Naive thymus-derived CD8-positive, alpha-beta T cell (primary cell): ENCODE data around the gene DNAH6. TPM values are rescaled to one million over a fixed set of nuclear protein-coding genes. Genes with fewer than 3 reads are reported as not detected.
A peak's percentile ranks its signal among the peaks of the same experiment; 100 is the strongest.

Experiments used
- ATAC-seq, 2 donors: fragments of 150-1000 bp; cut with Tn5 transposase in 1 of 2; sonication (Bioruptor Pico), chemical (Tn5 transposase) in 1 of 2; 1 replicate in 1 of 2; 2 replicates in 1 of 2; pipeline ENCODE4 v1.10.0; 2021; ENCODE audit warnings: mild to moderate bottlenecking in 2 of 2, moderate library complexity in 2 of 2
- POLR2A ChIA-PET: fragments of 350-600 bp; sonication (Branson Sonifier 250); formaldehyde crosslinking; loops from one replicate; lab custom pipeline; 2021; ENCODE audit warnings: antibody characterized with exemption; lab: Charles Lee
- DNase-seq, 10 donors: peaks; one replicate each; pipeline versions ENCODE4 v3.0.0 to v3.0.0-alpha.2; 2020 to 2022
- H3K27ac Mint-ChIP-seq, 10 donors: one replicate each; pipeline ENCODE4 v1.8.0; 2020 to 2022; ENCODE audit warnings: mild to moderate bottlenecking in 10 of 10, mixed read lengths in 10 of 10, moderate library complexity in 4 of 10, inconsistent platforms in 1 of 10
- H3K27me3 Mint-ChIP-seq, 5 donors: one replicate each; pipeline ENCODE4 v1.8.0; 2021 to 2022; ENCODE audit warnings: mixed read lengths in 5 of 5
- H3K36me3 Mint-ChIP-seq, 3 donors: one replicate each; pipeline ENCODE4 v1.8.0; 2020 to 2022; ENCODE audit warnings: mixed read lengths in 3 of 3, mild to moderate bottlenecking in 2 of 3, inconsistent platforms in 1 of 3
- H3K4me1 Mint-ChIP-seq, 4 donors: one replicate each; pipeline ENCODE4 v1.8.0; 2021 to 2022; ENCODE audit warnings: mixed read lengths in 4 of 4
- H3K4me3 Mint-ChIP-seq, 10 donors: one replicate each; pipeline ENCODE4 v1.8.0; 2020 to 2022; ENCODE audit warnings: mild to moderate bottlenecking in 10 of 10, mixed read lengths in 10 of 10, moderate library complexity in 6 of 10, inconsistent platforms in 1 of 10
- H3K9me3 Mint-ChIP-seq, 9 donors: one replicate each; pipeline ENCODE4 v1.8.0; 2020 to 2022; ENCODE audit warnings: mixed read lengths in 9 of 9, mild to moderate bottlenecking in 3 of 9, inconsistent platforms in 1 of 9, moderate library complexity in 1 of 9
- polyA plus RNA-seq, 3 donors: library from polyadenylated mRNA; unstranded; fragments of 300-500 nt; fragmentation: Illumina TruSeq; gene quantifications; one replicate each; pipeline ENCODE4 v1.2.3, GENCODE V29; 2021
- total RNA-seq, 8 experiments: library from RNA in 2 of 8; stranded (reverse) in 2 of 8; gene quantifications; one replicate each; pipeline ENCODE4 v1.2.3 and lab custom pipeline; 2021 to 2026

The DNAH6 gene
- total and polyA plus RNA-seq, 5 experiments from 2014 or later = 0.74 to 1.6 (median 1.2) TPM

- POLR2A ChIA-PET = interaction anchor here (0.6 kb wide), 1 partner anchor 65 kb away, joined by 3 read pairs; no protein-coding TSS in a partner anchor
- ATAC-seq (no peak), DNase-seq (no peak)
- peaks cover 37 to 65% (median 62%) of the 10 kb centered on the region in 4 donors for H3K4me1 Mint-ChIP-seq
- H3K4me3 Mint-ChIP-seq = peak overlapping the region in 8 of 10 donors; percentile 8 to 61 (median 32)
- peaks cover 0 to 29% (median 10%) of the 10 kb centered on the region in 3 donors for H3K36me3 Mint-ChIP-seq
- H3K27me3 Mint-ChIP-seq = no peaks in the 10 kb centered on the region
- H3K27ac Mint-ChIP-seq = peak overlapping the region; percentile 15 to 90 (median 80)
- peaks cover 2 to 18% (median 12%) of the 10 kb centered on the region in 9 donors for H3K9me3 Mint-ChIP-seq
Observed at GRCh38 chr2:84654414-84654813, 138.1 kb downstream of the DNAH6 start.

DNA sequence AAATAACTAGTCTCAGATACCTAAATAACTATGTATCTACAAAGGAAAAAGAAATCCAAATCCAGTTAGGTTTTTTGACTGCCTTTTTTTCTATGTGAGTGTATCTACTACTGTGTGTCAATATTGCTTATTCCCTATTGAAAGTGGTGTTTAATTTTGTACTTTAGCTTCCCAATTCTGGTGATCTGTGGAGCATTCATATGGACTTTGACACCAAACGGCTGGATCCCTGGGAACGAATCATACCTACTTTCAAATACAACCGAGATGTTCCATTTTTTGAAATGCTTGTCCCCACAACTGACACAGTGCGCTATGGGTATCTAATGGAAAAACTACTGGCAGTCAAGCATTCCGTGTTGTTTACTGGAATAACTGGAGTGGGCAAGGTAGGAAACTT, 152.8 kb downstream of the DNAH6 start:
- H3K27me3 Mint-ChIP-seq = no peaks in the 10 kb centered on the region

DNA sequence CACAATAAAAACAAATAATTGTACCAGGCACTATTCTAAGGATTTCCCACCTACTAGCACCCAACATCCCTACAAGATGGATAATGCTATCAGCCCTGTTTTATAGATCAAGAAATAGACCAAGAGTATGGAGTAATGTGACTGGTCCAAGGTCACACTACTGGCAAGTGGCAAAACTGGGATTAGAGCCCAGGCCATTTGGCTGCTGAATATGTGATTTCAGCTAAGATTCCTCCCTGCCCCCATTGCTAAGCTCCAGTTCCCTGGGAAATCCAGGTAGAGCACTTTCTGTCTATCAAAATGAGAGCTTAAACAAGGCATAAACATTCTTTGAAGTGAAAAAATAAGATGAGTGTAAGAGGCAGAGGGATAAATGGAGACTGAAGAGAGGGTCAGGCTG, 157.8 kb downstream of the DNAH6 start:
- POLR2A ChIA-PET = no interaction called here
- Mint-ChIP-seq H3K27ac (peak overlapping the region in 1 of 10 donors; percentile 30), H3K27me3 (no peaks in the 10 kb centered on the region), H3K4me3 (no peak overlapping the region), H3K4me1 (peaks cover 27 to 49% (median 34%) of the 10 kb centered on the region in 4 donors), H3K9me3 (no peaks in the 10 kb centered on the region), H3K36me3 (no peaks in the 10 kb centered on the region)
- ATAC-seq = no peak
- no peak for DNase-seq

More for the DNA sequence above, 152.8 kb downstream of the DNAH6 start:
- H3K9me3 Mint-ChIP-seq = peaks cover 0 to 7% (median 0%) of the 10 kb centered on the region in 9 donors
- H3K4me3 Mint-ChIP-seq = no peak overlapping the region
- no peak overlapping the region for H3K27ac Mint-ChIP-seq
- no peak for ATAC-seq
- DNase-seq = no peak
- peaks cover 0 to 1% (median 0%) of the 10 kb centered on the region in 3 donors for H3K36me3 Mint-ChIP-seq
- H3K4me1 Mint-ChIP-seq = peaks cover 9 to 36% (median 21%) of the 10 kb centered on the region in 4 donors
- POLR2A ChIA-PET = interaction anchor here (0.6 kb wide), 1 partner anchor 78 kb away, joined by 3 read pairs; no protein-coding TSS in a partner anchor

- H3K36me3 Mint-ChIP-seq = no peaks in the 10 kb centered on the region
- H3K4me3 Mint-ChIP-seq = no peak overlapping the region
- ATAC-seq = no peak
Observed at GRCh38 chr2:84674586-84674985, 158.3 kb downstream of the DNAH6 start.

DNA sequence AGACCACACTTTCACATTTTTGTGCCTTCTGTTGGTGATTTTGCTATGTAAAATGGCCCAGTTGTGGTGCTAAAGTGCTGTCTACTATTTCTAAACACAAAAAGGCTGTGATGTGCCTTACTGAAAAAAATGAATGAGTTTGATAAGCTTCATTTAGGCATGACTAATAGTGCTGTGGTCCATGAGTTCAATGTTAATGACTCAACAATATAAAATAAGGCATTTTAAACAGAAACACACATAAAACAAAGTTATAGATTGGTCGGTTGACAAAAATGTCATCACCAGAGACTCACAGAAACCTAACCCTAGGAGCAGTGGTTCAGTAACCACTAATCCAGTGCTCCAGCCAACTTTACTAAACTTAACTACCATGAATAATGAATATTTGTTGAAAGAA, 160.0 kb downstream of the DNAH6 start:
- POLR2A ChIA-PET = no interaction called here
- H3K9me3 Mint-ChIP-seq = no peaks in the 10 kb centered on the region
- no peak for DNase-seq
- no peak overlapping the region for H3K4me3 Mint-ChIP-seq
- no peak for ATAC-seq
- H3K27ac Mint-ChIP-seq = no peak overlapping the region
- H3K4me1 Mint-ChIP-seq = peaks cover 32 to 49% (median 40%) of the 10 kb centered on the region in 4 donors
- no peaks in the 10 kb centered on the region for H3K27me3 Mint-ChIP-seq
- no peaks in the 10 kb centered on the region for H3K36me3 Mint-ChIP-seq

More at GRCh38 chr2:84674586-84674985, 158.3 kb downstream of the DNAH6 start:
- no peaks in the 10 kb centered on the region for H3K27me3 Mint-ChIP-seq
- H3K27ac Mint-ChIP-seq = no peak overlapping the region
- POLR2A ChIA-PET = no interaction called here
- no peak for DNase-seq
- H3K9me3 Mint-ChIP-seq = no peaks in the 10 kb centered on the region
- H3K4me1 Mint-ChIP-seq = peaks cover 27 to 49% (median 34%) of the 10 kb centered on the region in 4 donors

- no peaks in the 10 kb centered on the region for H3K27me3 Mint-ChIP-seq
- H3K4me1 Mint-ChIP-seq = peaks cover 34 to 59% (median 45%) of the 10 kb centered on the region in 4 donors
- POLR2A ChIA-PET = interaction anchor here (0.5 to 0.9 kb wide), 2 partner anchors 10 to 474 kb away, joined by 3 to 4 read pairs; no protein-coding TSS in a partner anchor
- H3K9me3 Mint-ChIP-seq = peaks cover 0 to 11% (median 0%) of the 10 kb centered on the region in 9 donors
- peaks cover 0 to 5% (median 0%) of the 10 kb centered on the region in 3 donors for H3K36me3 Mint-ChIP-seq
- ATAC-seq = peak; percentile 73 to 75
- DNase-seq = peak in 6 of 10 donors; percentile 8 to 47 (median 28)
- peak overlapping the region in 7 of 10 donors; percentile 26 to 74 (median 55) for H3K4me3 Mint-ChIP-seq
- H3K27ac Mint-ChIP-seq = peak overlapping the region in 5 of 10 donors; percentile 1 to 55 (median 38)
Observed at GRCh38 chr2:84678214-84678613, 161.9 kb downstream of the DNAH6 start.

- Mint-ChIP-seq H3K9me3 (peaks cover 0 to 5% (median 0%) of the 10 kb centered on the region in 9 donors), H3K4me3 (peak overlapping the region in 8 of 10 donors; percentile 40 to 74 (median 54)), H3K27me3 (no peaks in the 10 kb centered on the region), H3K36me3 (peaks cover 0 to 7% (median 0%) of the 10 kb centered on the region in 3 donors), H3K4me1 (peaks cover 33 to 65% (median 49%) of the 10 kb centered on the region in 4 donors), H3K27ac (peak overlapping the region; percentile 4 to 90 (median 82))
- peak; percentile 91 to 93 for ATAC-seq
- POLR2A ChIA-PET = interaction anchor here (0.7 to 1.4 kb wide), 2 partner anchors 8 to 73 kb away, joined by 4 read pairs; no protein-coding TSS in a partner anchor
- DNase-seq = peak in 2 of 10 donors; percentile 15 to 31
Observed at GRCh38 chr2:84686783-84687476, 170.6 kb downstream of the DNAH6 start.

DNA sequence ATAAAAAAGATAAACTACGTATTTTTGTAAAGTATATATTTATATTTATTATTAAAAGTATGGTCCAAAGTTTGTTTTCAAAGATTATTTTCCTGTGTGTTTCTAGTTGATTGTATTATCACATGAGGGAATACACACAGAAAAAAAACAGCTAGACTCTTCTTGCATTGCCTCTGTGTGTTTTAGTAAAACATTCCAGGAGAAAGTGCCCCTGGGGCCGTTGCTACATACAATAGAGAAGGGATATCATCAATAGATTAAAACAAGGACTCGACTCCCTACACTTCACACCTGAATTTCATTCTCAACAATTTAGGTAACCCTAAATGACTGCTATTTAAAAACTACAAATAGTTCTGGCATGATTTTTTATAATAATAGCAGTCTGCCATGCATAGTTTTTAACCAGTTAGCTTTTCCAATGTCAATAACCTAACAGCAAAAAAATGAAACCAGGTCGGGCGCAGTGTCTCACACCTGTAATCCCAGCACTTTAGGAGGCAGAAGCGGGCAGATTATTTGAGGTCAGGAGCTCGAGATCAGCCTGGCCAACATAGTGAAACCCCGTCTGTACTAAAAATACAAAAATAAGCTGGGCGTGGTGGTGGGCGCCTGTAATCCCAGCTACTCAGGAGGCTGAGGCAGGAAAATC, 171.3 kb downstream of the DNAH6 start:
- peaks cover 28 to 62% (median 47%) of the 10 kb centered on the region in 4 donors for H3K4me1 Mint-ChIP-seq

GRCh38 chr2:84690225-84690624, 173.9 kb downstream of the DNAH6 start:
- H3K9me3 Mint-ChIP-seq = peaks cover 0 to 4% (median 0%) of the 10 kb centered on the region in 9 donors
- ATAC-seq (no peak), DNase-seq (no peak)
- peak overlapping the region in 3 of 10 donors; percentile 26 to 62 (median 27) for H3K27ac Mint-ChIP-seq
- H3K27me3 Mint-ChIP-seq = no peaks in the 10 kb centered on the region
- peaks cover 0 to 8% (median 0%) of the 10 kb centered on the region in 3 donors for H3K36me3 Mint-ChIP-seq
- peaks cover 31 to 69% (median 59%) of the 10 kb centered on the region in 4 donors for H3K4me1 Mint-ChIP-seq
- H3K4me3 Mint-ChIP-seq = no peak overlapping the region
- POLR2A ChIA-PET = interaction anchor here (1.0 kb wide), 1 partner anchor 12 kb away, joined by 6 read pairs; no protein-coding TSS in a partner anchor

More for the DNA sequence above, 171.3 kb downstream of the DNAH6 start:
- no peaks in the 10 kb centered on the region for H3K27me3 Mint-ChIP-seq
- POLR2A ChIA-PET = interaction anchor here (1.0 to 1.4 kb wide), 2 partner anchors 9 to 35 kb away, joined by 3 to 4 read pairs; no protein-coding TSS in a partner anchor
- DNase-seq (no peak), ATAC-seq (no peak)
- peak overlapping the region in 7 of 10 donors; percentile 4 to 89 (median 56) for H3K27ac Mint-ChIP-seq
- H3K36me3 Mint-ChIP-seq = peaks cover 0 to 7% (median 0%) of the 10 kb centered on the region in 3 donors
- peak overlapping the region in 4 of 10 donors; percentile 1 to 40 (median 14) for H3K4me3 Mint-ChIP-seq
- H3K9me3 Mint-ChIP-seq = peaks cover 0 to 2% (median 0%) of the 10 kb centered on the region in 9 donors

DNA sequence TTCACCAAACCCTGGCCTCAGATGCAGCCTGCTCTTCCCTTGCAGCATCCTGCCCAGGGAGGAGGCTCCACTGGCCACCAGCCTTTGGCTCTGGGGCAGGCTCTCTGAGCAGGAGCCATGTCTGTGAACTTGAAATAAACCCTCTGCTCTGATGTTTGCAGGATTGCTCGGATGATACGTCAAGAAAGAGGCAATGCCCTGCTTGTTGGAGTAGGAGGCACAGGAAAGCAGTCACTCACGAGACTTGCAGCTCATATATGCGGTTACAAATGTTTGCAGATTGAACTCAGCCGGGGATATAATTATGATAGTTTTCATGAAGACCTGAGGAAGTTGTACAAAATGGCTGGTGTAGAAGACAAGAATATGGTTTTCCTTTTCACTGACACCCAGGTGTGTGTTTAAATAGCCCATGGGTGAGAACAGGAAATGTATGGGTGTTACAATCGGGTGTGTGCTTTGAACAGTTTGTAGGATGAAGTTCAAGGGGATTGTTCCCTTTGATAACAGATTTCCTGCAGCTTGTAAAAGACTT, 177.9 kb downstream of the DNAH6 start:
- Mint-ChIP-seq H3K27me3 (no peaks in the 10 kb centered on the region), H3K4me1 (peaks cover 21 to 66% (median 53%) of the 10 kb centered on the region in 4 donors), H3K9me3 (peaks cover 0 to 9% (median 2%) of the 10 kb centered on the region in 9 donors), H3K4me3 (peak overlapping the region; percentile 45 to 79 (median 64)), H3K27ac (peak overlapping the region; percentile 69 to 96 (median 90)), H3K36me3 (peaks cover 0 to 11% (median 0%) of the 10 kb centered on the region in 3 donors)
- DNase-seq (peak in 7 of 10 donors; percentile 26 to 80 (median 61)), ATAC-seq (peak; percentile 87 to 92)
- POLR2A ChIA-PET = interaction anchor here (0.6 to 1.0 kb wide), 3 partner anchors 14 to 155 kb away, joined by 3 read pairs; no protein-coding TSS in a partner anchor

DNA sequence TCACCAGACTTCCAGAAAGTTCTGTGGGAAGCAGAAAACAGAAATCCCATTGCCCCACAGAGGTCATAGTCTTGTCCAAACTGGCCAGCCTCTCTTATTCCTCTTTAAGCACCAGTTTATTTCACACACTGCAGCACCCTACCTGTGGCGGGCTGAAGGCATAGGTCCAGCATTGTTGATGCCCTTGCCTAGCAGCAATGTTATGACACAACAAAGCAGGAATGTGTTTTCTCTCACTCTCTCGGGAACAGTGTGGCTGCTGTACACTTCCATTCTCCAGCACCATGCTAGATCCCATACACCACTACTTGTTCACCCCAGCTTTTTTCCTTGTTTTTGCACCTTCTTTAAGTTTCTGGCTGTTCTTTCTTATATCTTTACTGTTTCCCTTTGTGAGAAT, 181.6 kb downstream of the DNAH6 start:
- H3K9me3 Mint-ChIP-seq = peaks cover 3 to 38% (median 19%) of the 10 kb centered on the region in 9 donors
- POLR2A ChIA-PET = no interaction called here
- no peaks in the 10 kb centered on the region for H3K27me3 Mint-ChIP-seq
- H3K4me3 Mint-ChIP-seq = no peak overlapping the region
- no peak for DNase-seq
- no peak for ATAC-seq
- peaks cover 0 to 22% (median 21%) of the 10 kb centered on the region in 3 donors for H3K36me3 Mint-ChIP-seq
- peaks cover 17 to 40% (median 34%) of the 10 kb centered on the region in 4 donors for H3K4me1 Mint-ChIP-seq
- peak overlapping the region in 8 of 10 donors; percentile 6 to 73 (median 24) for H3K27ac Mint-ChIP-seq
